Erythroblast (primary cell): ENCODE data around the gene TTC33.

Source experiments
- GATA1 ChIP-seq: IDR thresholded peaks from 2 replicates; pipeline ENCODE4 v1.6.1; 2011; ENCODE audit warnings: low read depth, mild to moderate bottlenecking, control low read depth, low read length, moderate library complexity
- POLR2A ChIP-seq: IDR thresholded peaks from 2 replicates; pipeline ENCODE4 v1.6.1; 2011; ENCODE audit warnings: mild to moderate bottlenecking, low read length

DNA sequence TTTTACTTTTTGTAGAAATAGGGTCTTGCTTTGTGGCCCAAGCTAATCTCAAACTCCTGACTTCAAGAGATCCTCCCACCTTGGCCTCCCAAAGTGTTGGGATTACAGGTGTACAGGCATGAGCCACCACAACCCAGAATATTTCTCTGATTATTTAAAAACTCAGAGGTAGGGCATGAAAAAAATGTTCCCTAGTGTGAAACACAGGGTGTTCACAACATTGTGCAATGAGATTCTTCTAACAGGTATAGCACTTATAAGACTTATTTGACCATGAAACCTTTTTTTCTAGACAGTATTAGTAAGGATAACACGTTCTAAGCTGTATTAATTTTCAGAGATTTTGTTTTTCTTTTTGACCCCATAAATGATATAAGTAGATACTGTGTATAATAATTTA is 89.1 kb downstream of the TTC33 start:
- TF ChIP-seq POLR2A (no peak), GATA1 (no peak)
